HT1080 (cell line): ENCODE measurements around the gene NPTN. TPM values are rescaled to one million over a fixed set of nuclear protein-coding genes. Genes with fewer than 3 reads are reported as not detected.

ENCODE experiments used
- DNase-seq: peaks from one replicate; pipeline ENCODE4 v3.0.0-alpha.2; 2015; ENCODE audit warnings: low read depth
- total RNA-seq: library from RNA; depleted of rRNA; stranded (reverse); fragments of >200 nt; shearing (Covaris generic); gene quantifications from 2 replicates; pipeline ENCODE4 v1.2.3, GENCODE V29; 2014; rRNA removed

The NPTN gene
- total RNA-seq, 1 experiment from 2014 or later: 118 TPM

- DNase-seq: no peak
These were observed 111.2 kb downstream of the NPTN start for GRCh38 chr15:73522011-73522410.

- DNase-seq: no peak
These were observed 114.1 kb downstream of the NPTN start for GRCh38 chr15:73518876-73519733.

- DNase-seq: no peak
These were observed 114.9 kb downstream of the NPTN start for GRCh38 chr15:73518180-73518862.

- no peak for DNase-seq
These were observed 115.6 kb downstream of the NPTN start for GRCh38 chr15:73517566-73517965.

- DNase-seq: no peak
These were observed 117.7 kb downstream of the NPTN start for GRCh38 chr15:73515527-73515926.

Other genes with a start within 250 kb of the NPTN start
- gene REC114, start 190.2 kb downstream of the NPTN start, total RNA-seq: 0.13 TPM in 1 of 2 replicates, not detected in the other
- gene CD276, start 51.0 kb upstream of the NPTN start, total RNA-seq: 51.6 and 69.2 TPM in 2 replicates
- 0.53 and 1.1 TPM in 2 replicates for gene INSYN1, start 120.0 kb upstream of the NPTN start, total RNA-seq
- not detected in 2 replicates for gene TBC1D21, start 240.2 kb upstream of the NPTN start, total RNA-seq